ENCODE data around the gene VOPP1. TPM values are rescaled to one million over a fixed set of nuclear protein-coding genes. Genes with fewer than 3 reads are reported as not detected.

VOPP1 gene
- total RNA-seq, 1 experiment from 2014 or later: 30.3 TPM

GRCh38 chr7:55444786-55445185, 127.5 kb downstream of the VOPP1 start:
- Histone ChIP-seq H4K20me1 (ENCODE audit: insufficient read depth) (no peaks in the 10 kb centered on the region), H3K9ac (ENCODE audit: low read length) (no peak overlapping the region), H3K27me3 (ENCODE audit: insufficient read depth, low read length) (no peaks in the 10 kb centered on the region), H3K36me3 (ENCODE audit: control insufficient read depth in 1 of 2, insufficient read depth in 2 of 2, low read length in 2 of 2) (no peaks in the 10 kb centered on the region), H2AFZ (ENCODE audit: low read depth, low read length, poor library complexity, severe bottlenecking) (no peak overlapping the region), H3K9me2 (ENCODE audit: insufficient read depth) (no peaks in the 10 kb centered on the region), H3K27ac (ENCODE audit: low read depth, low read length) (no peak overlapping the region), H3K79me2 (ENCODE audit: insufficient read depth, low read length) (no peaks in the 10 kb centered on the region), H3K4me1 (ENCODE audit: control insufficient read depth in 1 of 2, insufficient read depth in 2 of 2, low read length in 2 of 2) (no peaks in the 10 kb centered on the region), H3K4me2 (ENCODE audit: low read length) (no peak overlapping the region), H3K9me3 (ENCODE audit: control insufficient read depth in 1 of 2, insufficient read depth in 1 of 2, low read depth in 1 of 2, low read length in 2 of 2) (no peaks in the 10 kb centered on the region), H3K4me3 (replicated peaks in 1 of 2; ENCODE audit: low read depth in 1 of 2, low read length in 2 of 2) (no peak overlapping the region)
- ChIA-PET RAD21 (ENCODE audit: low non-redundant PET in 1 of 2, low total read pairs in 2 of 2, uncharacterized antibody in 2 of 2, unreplicated experiment in 2 of 2) (no interaction called here), POLR2A (no interaction called here), CTCF (no interaction called here)
- no peak for TF ChIP-seq FOSL1 (IDR thresholded peaks at IDR 0.05; ENCODE audit: low read depth)
- TF ChIP-seq SIN3A (IDR thresholded peaks at IDR 0.05; ENCODE audit: low read depth): no peak
- no peak for TF ChIP-seq POLR2A (IDR thresholded peaks at IDR 0.05; ENCODE audit: borderline replicate concordance, extremely low read depth, insufficient read depth, insufficient read length)
- TF ChIP-seq EZH2 (IDR thresholded peaks at IDR 0.05): no peak
- no peak for TF ChIP-seq EZH2phosphoT487 (IDR thresholded peaks at IDR 0.05; ENCODE audit: borderline replicate concordance)
- TF ChIP-seq ELF1 (IDR thresholded peaks at IDR 0.05; ENCODE audit: borderline replicate concordance, low read depth): no peak
- TF ChIP-seq CEBPB (IDR thresholded peaks at IDR 0.05; ENCODE audit: low read depth): no peak
- TF ChIP-seq, protein P1, sequence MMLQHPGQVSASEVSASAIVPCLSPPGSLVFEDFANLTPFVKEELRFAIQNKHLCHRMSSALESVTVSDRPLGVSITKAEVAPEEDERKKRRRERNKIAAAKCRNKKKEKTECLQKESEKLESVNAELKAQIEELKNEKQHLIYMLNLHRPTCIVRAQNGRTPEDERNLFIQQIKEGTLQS (IDR thresholded peaks at IDR 0.05): no peak
- no peak for TF ChIP-seq SP1 (IDR thresholded peaks at IDR 0.05; ENCODE audit: low read depth)
- no peak for TF ChIP-seq TCF7L2 (IDR thresholded peaks at IDR 0.05; ENCODE audit: borderline replicate concordance, extremely low read depth, insufficient read depth, insufficient read length)
- TF ChIP-seq, protein P2, sequence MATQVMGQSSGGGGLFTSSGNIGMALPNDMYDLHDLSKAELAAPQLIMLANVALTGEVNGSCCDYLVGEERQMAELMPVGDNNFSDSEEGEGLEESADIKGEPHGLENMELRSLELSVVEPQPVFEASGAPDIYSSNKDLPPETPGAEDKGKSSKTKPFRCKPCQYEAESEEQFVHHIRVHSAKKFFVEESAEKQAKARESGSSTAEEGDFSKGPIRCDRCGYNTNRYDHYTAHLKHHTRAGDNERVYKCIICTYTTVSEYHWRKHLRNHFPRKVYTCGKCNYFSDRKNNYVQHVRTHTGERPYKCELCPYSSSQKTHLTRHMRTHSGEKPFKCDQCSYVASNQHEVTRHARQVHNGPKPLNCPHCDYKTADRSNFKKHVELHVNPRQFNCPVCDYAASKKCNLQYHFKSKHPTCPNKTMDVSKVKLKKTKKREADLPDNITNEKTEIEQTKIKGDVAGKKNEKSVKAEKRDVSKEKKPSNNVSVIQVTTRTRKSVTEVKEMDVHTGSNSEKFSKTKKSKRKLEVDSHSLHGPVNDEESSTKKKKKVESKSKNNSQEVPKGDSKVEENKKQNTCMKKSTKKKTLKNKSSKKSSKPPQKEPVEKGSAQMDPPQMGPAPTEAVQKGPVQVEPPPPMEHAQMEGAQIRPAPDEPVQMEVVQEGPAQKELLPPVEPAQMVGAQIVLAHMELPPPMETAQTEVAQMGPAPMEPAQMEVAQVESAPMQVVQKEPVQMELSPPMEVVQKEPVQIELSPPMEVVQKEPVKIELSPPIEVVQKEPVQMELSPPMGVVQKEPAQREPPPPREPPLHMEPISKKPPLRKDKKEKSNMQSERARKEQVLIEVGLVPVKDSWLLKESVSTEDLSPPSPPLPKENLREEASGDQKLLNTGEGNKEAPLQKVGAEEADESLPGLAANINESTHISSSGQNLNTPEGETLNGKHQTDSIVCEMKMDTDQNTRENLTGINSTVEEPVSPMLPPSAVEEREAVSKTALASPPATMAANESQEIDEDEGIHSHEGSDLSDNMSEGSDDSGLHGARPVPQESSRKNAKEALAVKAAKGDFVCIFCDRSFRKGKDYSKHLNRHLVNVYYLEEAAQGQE (IDR thresholded peaks at IDR 0.05; ENCODE audit: low read depth): no peak
- TF ChIP-seq EGR1 (IDR thresholded peaks at IDR 0.05; ENCODE audit: low read depth): no peak
- no peak for TF ChIP-seq MAX (IDR thresholded peaks at IDR 0.05)
- TF ChIP-seq YY1 (IDR thresholded peaks at IDR 0.05; ENCODE audit: extremely low read depth, insufficient replicate concordance, low read depth, low read length): no peak
- no peak for DNase-seq (ENCODE audit: low read depth, low spot score)
- BruUV-seq (replicated peaks): no TSS peak
- no peak for ATAC-seq
- intact Hi-C loops (cut with micrococcal nuclease): no loop called here

All from HCT116 (cell line).